Measurements from ENCODE around the gene C5.
"Not testable (repeated sequence)": the region's sequence is repeated elsewhere in the genome, so short reads cannot be mapped to it uniquely, and the experiment has no call there.

Gene C5

DNA sequence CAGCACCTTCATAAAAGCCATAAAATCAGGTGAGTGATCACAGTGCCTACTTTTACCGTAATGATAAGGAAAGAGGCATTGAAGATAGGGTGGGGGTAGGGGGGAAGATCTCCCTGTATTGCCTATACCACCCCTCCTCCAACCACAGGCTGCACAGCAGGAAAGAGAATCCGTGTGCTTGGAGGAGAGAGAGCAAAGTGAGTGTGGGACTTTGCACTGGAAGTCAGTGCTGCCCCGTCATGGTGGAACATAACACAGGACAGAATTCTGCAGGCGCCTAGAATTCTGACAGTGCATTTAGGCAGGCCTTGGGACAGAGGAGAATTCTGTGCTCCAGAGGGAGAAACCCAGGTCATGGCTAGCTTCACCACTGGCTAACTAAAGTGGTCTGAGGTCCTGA is 3.5 kb upstream of the C5 start:
- DNase-seq = no peak

DNA sequence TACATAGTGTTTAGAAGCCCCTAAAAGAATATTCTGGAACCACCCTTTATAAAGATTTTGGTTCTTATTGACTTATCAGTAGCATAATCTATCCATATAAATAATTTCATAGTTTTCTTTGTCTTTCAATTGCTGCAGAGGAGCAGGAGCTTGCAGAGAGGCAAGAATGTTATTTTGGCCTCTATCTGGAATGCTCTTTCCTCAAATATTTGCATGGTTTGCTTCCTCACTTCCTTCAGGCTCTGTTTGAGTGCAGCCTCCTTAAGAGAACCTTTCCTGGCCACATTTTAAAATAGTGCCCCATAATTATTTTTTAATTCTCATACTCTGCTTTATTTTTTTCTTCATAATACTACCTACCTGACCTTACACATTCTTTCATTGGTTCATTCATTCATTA is 1.5 kb downstream of the C5 start:
- DNase-seq = no peak

DNA sequence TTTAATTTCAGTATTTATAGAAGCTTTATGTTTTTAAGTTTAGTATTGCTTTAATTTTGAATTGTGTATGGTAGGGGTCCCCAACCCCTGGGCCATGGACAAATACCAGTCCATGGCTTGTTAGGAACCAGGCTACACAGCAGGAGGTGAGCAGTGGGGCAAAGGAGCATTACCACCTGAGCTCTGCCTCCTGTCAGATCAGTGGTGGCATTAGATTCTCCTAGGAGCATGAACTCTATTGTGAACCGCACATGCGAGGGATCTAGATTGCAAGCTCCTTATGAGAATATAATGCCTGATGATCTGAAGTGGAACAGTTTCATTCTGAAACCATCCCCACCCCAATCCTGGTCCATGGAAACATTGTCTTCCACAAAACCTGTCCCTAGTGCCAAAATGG is 1.9 kb downstream of the C5 start:
- no peak for DNase-seq

DNA sequence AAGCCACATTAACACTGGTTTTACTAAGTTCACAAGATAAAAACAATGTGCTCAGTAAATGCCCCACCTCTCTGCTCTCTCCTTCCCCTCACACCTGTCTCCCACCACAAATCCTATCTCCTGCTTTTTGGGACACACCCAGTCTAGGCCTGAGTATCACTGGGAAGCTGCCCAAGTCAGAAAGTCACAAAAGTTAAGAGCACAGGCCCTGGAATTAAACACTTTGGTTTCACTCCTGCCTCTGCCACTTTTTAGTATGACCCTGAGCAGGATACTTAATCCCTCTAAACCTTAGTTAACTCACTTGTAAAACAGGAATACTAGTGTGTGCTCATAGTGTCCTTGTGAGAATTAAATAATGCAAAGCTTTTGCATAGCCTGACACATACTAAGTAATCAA is 11.3 kb downstream of the C5 start:
- no peak for DNase-seq

DNA sequence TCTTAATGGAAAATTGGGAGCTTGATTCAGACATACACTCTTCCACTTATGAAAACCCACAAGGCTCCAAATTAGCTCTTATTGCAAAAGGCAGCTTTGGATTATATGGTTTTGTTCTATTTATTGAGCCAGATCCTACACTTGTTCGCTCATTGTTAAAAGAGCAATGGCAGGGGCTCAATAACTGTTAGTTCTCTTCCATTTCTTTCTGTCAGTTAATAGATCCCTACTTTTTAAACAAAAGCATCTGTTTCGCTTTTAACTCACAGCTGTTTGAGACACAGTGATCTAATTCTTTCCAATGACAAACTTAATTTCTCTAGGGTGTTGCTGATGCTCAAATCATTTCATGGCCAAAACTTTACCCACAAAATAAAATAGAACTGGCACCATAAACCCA is 11.7 kb downstream of the C5 start:
- no peak for DNase-seq

DNA sequence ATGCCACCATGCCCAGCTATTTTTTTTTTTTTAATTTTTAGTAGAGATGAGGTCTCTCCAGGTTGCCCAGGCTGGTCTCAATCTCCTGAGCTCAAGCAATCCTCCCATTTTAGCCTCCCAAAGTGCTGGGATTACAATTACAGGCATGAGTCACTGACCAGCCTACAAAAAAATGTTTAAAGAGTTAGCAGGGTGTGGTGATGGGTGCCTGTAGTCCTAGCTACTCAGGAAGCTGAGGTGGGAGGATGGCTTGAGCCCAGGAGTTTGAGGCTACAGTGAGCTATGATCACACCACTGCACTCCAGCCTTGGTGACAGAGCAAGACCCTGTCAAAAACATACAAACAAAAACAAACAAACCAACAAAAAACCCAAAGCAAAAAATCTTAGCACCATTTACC is 14.4 kb downstream of the C5 start:
- DNase-seq = not testable (repeated sequence)

DNA sequence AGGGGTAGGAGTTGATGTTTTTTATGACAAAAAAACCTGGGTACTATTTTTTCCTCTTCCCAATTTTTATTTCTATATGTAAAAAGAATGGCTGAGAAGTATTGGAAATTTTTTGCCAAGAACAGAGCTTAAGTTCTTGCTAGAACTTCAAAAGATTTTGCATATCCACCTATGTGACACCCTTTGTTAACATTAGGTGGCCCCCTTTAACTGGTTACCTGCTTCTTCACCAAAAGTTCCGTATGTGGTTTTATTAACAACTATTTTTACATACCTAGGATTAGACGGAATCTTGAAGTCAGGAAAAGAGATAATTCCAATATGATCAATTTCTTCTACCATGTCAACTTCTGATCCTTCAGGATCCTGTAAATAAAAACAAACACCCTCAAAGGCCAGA is 15.5 kb downstream of the C5 start:
- no peak for DNase-seq

DNA sequence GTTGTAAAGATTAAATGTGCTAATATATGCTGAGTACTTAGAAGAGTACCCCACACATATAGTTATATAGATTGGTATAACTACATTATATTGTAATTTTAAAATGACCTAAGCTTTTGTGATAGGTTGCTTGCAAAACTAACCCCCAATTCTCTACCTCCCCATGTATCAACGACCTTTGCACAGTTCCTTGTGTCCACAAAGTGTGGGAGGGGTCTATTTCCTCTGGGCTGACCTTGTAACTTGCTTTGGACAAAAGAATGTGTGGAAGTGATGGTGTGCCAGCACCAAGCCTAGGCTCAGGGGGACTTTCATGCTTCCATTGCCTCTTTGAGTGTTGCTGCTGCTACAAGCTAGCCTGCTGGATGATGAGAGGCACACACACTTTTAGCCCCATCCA is 20.6 kb downstream of the C5 start:
- DNase-seq = no peak

DNA sequence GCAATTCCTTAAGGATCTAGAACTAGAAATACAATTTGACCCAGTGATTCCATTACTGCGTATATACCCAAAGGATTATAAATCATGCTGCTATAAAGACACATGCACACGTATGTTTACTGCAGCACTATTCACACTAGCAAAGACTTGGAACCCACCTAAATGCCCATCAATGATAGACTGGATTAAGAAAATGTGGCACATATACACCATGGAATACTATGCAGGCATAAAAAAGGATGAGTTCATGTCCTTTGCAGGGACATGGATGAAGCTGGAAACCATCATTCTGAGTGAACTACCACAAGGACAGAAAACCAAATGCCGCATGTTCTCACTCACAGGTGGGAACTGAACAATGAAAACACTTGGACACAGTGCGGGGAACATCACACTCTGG is 21.8 kb downstream of the C5 start:
- DNase-seq = not testable (repeated sequence)

DNA sequence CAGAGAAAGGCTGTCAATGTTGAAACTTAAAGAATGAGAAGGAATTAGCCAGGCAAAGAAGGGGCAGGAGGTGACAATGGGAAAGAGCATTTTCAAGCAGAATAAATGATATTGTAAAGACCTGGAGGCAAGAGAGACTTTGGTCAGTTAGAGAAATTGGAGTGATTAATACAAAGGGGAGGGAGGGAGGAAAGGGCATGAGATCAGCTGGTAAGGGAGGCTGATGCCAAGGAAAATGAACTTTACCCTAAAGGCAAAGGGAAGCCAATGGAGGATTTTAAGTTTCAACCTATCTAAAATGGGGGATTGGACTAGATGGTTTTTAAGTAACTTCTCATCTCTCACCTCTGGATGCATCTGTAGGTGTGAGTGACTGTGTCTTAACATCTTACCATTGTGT is 23.3 kb downstream of the C5 start:
- no peak for DNase-seq

DNA sequence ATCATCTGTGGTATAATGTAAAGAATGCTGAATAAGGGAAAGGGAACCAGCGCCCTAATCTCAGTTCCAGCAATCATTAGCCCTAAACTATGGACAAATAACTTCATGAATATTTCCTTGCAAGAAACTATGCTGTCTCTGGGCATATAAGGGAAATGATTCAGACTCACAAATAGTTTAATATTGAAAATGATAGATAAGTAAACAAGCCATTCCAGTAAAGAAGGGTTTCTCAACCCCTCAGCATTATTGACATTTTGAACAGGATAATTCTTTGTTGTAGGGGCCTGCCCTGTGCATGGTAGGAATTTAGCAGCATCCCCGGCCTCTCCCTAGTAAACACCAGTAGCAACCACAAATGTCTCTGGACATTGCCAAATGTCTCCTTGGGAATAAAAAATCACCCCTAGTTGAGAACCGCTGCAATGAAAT is 23.8 kb downstream of the C5 start:
- no peak for DNase-seq

DNA sequence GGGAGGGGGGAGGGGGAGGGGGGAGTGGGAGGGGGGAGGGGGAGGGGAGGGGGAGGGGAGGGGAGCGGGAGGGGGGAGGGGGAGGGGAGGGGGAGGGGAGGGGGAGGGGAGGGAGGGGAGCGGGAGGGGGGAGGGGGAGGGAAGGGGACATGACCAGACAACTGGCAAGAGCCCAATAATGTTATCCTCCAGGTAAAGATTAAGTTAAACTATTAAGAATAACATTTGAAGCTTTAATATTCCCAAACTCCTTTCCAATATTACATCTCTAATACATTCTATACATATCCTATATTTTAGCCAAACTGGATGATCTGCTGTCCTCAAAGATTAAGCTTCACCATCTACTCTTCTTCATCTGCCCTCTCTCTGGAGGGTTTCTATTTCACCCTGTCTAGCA is 25.8 kb downstream of the C5 start:
- DNase-seq = no peak

DNA sequence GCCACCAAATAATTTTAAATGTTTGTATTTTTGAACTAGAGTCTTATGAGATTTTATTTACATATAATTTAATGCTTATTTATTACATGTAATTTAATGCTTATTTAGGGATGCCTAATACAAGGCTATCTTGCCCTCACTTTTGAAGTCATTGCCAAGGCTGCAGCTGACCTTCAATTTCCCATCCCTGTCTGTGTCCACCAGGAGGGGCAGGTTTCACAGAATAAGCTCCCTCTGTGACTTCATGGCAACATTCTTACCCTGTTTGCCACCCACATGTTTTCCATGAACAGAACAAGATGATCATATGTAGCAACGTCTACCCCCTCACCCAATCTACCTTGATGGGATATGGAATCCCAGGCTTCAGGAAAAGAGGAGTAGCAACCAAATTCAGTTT is 27.0 kb downstream of the C5 start:
- no peak for DNase-seq

DNA sequence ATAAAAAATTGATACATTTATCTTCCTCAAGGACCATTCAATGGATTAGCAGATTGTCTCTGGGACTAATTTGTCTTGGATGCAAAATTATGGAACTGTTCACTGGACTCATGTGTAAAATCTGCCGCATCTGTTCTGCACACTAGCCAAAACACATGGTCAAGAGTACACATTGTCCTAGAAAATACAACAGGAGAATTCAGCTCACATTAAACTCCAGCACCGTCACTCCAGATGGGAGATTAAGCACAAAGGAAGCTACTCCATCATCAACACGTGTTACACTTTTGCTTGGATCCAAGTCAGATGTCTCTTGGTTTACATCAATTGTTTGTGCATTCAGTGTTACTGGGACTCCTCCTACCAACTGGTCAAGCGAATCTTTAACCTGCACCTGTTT is 28.8 kb downstream of the C5 start:
- DNase-seq = no peak

DNA sequence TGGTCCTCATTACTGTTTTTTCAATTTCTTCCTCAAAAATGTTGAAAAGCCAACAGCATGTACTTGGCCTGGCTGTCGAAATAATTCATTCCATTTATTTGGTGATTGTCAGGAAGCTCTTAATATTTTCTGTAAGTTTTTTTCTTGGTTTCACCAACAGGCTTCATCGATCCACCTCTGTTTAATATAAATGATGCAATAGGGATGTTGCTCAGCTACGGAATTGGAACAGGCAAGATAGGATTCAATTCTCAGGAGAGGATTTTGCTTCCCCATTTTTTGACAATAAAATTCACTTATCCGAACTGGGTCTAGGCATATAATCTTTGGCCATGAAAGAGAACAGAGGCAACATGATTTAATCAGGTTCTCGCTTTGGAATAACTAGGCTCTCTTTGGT is 30.8 kb downstream of the C5 start:
- DNase-seq = no peak

DNA sequence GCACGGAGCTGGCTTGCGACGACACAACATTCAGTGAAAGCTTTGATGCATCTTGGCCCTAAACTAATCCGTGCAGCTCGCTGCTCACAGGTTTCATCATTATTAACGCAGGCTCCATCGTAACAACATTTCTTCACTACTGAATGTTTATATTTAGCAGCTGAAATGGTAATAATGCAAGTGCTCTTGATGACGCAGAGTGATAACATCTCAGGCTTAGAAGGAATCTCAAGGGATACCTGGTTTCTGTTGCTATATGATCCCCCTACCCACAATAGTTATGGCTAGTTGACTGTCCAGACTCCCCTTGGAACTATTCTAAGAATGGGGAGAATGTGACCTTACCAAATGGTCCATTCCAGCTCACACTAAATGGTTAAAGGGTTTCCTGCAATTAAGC is 36.2 kb downstream of the C5 start:
- no peak for DNase-seq

DNA sequence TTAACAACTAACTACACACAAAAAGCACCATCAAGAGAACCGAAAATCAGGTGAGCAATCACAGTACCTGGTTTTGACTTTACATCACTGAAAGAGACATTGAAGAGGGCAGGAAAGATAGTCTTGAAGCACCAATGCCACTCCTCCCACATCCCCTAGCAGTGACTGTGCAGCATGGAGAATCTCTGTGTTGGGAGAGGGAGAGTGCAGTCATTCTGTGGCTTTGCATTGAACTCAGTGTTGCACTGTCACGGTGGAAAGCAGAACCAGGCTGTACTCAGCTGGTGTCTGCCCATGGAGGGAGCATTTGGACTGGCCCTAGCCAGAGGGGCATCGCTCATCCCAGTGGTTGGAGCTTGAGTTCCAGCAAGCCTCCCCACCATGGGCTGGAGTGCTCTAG is 40.4 kb downstream of the C5 start:
- no peak for DNase-seq

DNA sequence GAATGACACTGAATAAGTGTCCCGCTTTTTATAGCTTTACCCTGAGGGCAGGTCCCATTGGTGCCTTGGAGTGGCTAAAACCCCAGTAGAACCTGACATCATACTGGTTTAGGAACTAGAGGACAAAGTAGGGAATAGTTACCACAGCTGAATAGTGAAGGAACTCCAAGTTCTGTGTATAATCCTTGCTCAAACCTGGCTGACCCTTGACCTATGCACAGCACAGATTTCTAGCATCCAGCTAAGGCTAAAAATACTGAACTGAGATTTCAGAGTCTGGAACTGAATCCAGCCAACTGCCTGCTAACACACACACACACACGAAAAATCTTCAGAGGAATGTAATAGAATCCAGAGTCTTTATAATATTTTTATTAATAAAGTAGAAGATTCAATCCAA is 50.8 kb downstream of the C5 start:
- DNase-seq = no peak

DNA sequence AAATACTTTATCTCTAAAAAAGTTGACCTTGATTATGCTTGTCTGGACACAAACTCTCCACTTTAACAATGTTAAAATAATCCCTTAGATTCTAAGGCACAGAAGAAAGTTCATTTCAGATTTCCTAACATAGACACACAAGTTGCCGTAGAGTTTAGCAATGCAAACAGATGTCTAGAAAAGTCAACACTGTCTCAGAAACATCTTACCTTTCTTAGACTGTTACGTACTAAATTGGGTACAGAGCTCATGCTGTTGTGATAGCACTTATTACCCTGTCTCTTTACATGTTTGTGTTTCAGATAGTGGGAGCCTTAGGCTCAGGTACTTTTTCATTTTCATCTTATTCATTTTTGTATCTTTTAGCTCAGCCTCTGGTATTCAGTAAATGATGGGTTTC is 52.0 kb downstream of the C5 start:
- DNase-seq = no peak

DNA sequence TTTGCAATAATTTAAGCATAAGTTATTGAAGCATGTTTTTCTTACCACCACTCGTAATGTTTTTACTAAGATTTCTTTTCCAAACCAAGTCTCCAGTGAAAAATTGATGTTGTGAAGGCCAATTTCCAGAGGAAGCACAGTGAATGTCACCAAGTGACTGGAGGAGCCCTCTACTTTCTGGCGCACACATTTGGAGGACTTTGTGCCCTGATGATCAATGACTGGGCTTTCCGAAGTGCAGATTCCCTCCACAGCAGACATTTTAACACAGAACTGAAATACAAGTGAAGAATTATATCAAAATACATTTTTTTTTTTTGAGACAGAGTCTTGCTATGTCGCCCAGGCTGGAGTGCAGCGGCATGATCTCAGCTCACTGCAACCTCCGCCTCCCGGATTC is 52.6 kb downstream of the C5 start:
- DNase-seq = no peak

DNA sequence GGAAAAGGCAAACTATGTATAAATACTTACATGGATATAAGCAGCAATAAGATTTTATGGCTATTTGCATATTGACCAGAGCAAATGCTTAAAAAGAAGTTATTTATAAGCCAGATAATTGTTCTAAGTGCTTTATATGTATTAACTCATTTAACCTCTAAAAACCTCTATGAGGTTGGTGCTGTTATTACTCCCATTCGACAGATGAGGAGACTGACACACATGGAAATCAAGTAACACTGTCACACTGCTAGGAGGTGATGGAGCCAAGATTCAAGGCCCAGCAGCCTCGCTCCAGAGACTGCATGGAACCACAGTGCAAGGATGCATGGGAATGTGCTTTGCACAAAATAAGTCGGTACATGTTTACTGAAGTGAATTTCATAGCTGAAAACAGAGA is 53.7 kb downstream of the C5 start:
- DNase-seq = no peak

DNA sequence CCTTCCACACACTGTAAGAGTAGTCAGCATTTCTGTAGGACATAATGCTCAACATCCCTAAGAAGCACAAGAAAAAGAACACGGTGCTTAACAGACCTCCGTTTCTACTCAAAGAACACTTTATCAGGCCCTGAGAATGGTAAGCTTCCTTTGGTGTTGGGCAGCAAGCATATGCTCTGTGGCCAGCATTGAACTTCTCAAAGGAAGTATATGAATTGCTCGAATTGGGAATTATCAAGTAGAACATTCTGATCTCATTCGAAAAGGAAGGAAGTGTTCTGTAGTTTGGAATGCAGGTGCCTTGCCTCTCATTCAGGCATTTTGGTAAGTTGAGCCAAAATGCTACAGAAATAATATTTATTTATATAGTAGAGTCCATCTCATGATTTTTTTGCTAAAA is 61.0 kb downstream of the C5 start:
- no peak for DNase-seq

DNA sequence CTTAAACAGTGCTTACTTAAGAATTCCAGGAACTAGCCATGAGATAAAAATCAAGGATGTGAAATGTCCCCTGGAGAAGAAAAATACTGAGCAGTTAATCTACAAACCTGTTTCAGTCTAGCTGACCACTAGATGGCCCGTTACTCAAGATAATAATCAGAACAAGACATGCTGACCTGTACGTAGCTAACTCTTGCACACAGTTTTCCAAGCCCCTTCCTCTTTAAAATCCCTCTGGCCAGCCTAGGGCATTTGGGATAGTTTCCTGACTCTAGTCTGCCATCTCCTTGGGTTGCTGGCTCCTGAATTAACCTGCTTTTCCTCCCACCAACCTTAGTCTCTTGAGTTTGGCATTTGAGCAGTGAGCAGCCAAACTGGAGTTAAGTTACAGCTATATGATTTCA is 64.3 kb downstream of the C5 start:
- DNase-seq = peak; percentile 28

DNA sequence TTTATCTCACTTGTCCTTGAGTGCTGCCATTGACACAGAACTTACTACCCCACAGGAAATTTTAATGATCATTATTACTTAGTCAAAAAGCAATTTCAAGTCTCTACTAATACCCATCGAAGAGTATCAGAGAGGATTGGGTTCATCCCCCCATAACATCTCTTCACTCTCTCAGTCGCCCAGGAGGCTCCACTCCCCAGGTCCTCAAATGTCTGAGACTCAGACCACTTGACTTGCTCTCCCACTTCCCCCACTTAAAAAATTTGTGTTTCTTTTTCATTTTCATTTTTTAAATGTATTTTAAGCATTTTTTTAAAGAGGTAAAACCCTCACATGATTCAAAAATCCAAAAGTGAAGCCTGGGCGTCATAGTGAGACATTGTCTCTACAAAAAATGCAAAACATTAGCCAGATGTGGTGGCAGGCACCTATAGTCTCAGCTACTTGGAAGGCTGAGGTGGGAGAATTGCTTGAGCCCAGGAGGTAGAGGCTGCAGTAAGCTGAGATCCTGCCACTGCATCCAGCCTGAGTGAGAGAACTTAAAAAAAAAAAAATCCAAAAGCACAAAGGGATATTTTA is 66.7 kb downstream of the C5 start:
- DNase-seq = no peak

DNA sequence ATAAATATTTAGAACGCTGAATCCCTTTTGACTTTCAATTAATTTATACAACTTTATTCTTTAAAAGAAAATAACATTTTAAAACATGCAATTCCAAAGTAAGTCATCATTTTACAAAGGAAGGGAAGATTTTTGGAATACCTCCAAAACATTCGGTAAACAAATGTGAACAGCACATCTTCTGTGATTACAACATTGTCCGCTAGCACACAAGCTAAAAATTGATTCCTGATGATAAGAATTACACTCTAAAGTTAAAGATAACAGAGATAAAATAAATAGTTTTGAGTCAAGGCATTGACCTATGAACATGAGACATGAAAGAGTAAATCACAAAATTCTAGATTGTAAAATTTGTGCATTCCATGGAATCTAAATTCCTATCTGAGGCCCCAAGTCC is 67.2 kb downstream of the C5 start:
- no peak for DNase-seq

DNA sequence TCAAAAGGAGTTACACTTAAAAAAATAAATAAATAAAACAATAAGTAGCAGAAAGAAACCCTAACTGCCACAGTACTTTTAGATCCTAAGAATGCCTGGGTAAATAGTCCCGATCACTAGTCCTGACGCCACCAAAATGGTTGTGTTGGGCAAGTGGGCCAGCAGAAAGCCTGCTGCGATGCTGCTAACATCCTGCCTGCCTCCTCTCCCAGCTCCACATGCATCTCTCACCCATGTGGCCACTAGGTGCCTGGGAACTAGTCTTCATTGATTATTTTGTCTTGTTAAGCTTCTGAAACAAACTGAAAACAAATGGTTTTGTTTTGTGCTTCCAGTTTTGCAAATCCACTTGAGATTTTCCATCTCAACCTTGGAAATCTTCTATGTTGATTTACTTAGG is 69.1 kb downstream of the C5 start:
- DNase-seq = no peak

Data from right kidney (tissue), 1 donor.